ENCODE data around the gene RNF151. TPM values are rescaled to one million over a fixed set of nuclear protein-coding genes. Genes with fewer than 3 reads are reported as not detected.
A peak's percentile ranks its signal among the peaks of the same experiment; 100 is the strongest.

RNF151 gene
- total and polyA plus RNA-seq, 2 of the 13 experiments (the other 11 are each of a cell fraction or from before 2014, with no cell fraction given): not detected

- TF ChIP-seq ATAD3A (CRISPR knock-in tag; IDR thresholded peaks at IDR 0.05) (no peak), PHF21A (CRISPR knock-in tag; IDR thresholded peaks at IDR 0.05) (peak; percentile 55), SNAPC2 (CRISPR knock-in tag; IDR thresholded peaks at IDR 0.05) (no peak), KDM2A (CRISPR knock-in tag; IDR thresholded peaks at IDR 0.05; ENCODE audit: borderline replicate concordance, low read depth) (peak; percentile 83), ZNF547 (CRISPR knock-in tag; IDR thresholded peaks at IDR 0.05) (peak; percentile 83), WIZ (CRISPR knock-in tag; IDR thresholded peaks at IDR 0.05) (no peak), TBX3 (IDR thresholded peaks at IDR 0.05; ENCODE audit: borderline replicate concordance) (no peak), ZNF350 (CRISPR knock-in tag; IDR thresholded peaks at IDR 0.05; ENCODE audit: borderline replicate concordance, low read depth) (peak; percentile 67; the same call in 1 of the 2 replicates), CERS6 (CRISPR knock-in tag; IDR thresholded peaks at IDR 0.05) (no peak), SIX1 (CRISPR knock-in tag; IDR thresholded peaks at IDR 0.05; ENCODE audit: borderline replicate concordance) (peak; percentile 22; the same call in 1 of the 2 replicates), AHDC1 (CRISPR knock-in tag; IDR thresholded peaks at IDR 0.05; ENCODE audit: borderline replicate concordance) (peak; percentile 44), IRF1 (CRISPR knock-in tag; IDR thresholded peaks at IDR 0.05; ENCODE audit: low read depth) (no peak), ZFAT (CRISPR knock-in tag; conservative IDR thresholded peaks at IDR 0.05) (no peak), ZNF704 (CRISPR knock-in tag; IDR thresholded peaks at IDR 0.05; ENCODE audit: borderline replicate concordance) (no peak; the same call in 1 of the 2 replicates)
- TF ChIP-seq, protein P1, sequence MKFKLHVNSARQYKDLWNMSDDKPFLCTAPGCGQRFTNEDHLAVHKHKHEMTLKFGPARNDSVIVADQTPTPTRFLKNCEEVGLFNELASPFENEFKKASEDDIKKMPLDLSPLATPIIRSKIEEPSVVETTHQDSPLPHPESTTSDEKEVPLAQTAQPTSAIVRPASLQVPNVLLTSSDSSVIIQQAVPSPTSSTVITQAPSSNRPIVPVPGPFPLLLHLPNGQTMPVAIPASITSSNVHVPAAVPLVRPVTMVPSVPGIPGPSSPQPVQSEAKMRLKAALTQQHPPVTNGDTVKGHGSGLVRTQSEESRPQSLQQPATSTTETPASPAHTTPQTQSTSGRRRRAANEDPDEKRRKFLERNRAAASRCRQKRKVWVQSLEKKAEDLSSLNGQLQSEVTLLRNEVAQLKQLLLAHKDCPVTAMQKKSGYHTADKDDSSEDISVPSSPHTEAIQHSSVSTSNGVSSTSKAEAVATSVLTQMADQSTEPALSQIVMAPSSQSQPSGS (CRISPR knock-in tag; IDR thresholded peaks at IDR 0.05): peak; percentile 15; the same call in 1 of the 2 replicates
- TF ChIP-seq, protein P2, sequence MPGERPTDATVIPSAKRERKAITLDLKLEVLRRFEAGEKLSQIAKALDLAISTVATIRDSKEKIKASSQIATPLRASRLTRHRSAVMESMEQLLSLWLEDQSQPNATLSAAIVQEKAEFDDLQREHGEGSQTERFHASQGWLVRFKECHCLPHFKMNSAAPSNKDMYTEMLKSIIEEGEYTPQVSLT (CRISPR knock-in tag; IDR thresholded peaks at IDR 0.05; ENCODE audit: borderline replicate concordance, low read depth): no peak
Measured at GRCh38 chr16:2009791-2010510, 43.3 kb downstream of the RNF151 start, which contains the start of gene ZNF598 (continued).

All from HepG2 (cell line).